GF-D8 (cell line): ENCODE results near the gene ANKRD13D.

Experiments
- DNase-seq: peaks from one replicate; lab custom pipeline; 2025; lab: John Stamatoyannopoulos, UW

Gene ANKRD13D

DNA sequence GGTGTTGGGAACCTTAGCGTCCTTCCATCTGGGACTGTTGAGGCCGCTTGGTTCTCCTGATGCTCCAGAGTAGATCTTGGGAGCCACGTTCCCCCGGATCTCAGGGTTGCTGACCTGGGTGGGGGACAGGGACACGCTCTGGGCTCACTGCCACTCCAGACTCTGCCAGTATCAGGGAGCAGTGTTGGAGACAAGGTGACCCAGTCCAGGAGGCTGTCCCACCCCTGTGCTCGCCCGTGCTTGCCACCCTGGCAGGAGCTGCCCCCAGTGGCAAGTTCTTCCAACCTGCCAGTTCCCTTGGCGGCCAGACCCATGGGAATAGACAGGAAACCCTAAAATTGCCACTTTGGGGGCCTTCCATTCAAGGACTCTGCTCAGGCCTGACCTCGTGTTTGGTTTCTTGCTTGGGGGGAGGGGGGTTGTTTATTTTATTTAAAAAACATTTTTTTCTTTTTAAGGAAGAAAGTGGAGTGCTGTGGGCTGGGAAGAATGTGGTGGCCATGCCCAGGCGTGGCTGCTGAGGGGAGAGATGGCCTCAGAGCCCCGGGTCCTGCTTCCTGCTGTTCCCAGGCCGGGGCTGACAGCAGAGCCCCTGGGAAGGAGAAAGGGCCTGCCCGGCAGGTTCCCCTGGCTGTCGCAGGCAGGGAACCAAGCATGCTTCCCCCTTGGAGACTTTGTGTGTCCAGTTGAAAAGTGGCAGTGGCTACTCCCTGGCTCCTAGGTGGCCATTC, 15.7 kb upstream of the ANKRD13D start:
- peak; percentile 39 for DNase-seq

DNA sequence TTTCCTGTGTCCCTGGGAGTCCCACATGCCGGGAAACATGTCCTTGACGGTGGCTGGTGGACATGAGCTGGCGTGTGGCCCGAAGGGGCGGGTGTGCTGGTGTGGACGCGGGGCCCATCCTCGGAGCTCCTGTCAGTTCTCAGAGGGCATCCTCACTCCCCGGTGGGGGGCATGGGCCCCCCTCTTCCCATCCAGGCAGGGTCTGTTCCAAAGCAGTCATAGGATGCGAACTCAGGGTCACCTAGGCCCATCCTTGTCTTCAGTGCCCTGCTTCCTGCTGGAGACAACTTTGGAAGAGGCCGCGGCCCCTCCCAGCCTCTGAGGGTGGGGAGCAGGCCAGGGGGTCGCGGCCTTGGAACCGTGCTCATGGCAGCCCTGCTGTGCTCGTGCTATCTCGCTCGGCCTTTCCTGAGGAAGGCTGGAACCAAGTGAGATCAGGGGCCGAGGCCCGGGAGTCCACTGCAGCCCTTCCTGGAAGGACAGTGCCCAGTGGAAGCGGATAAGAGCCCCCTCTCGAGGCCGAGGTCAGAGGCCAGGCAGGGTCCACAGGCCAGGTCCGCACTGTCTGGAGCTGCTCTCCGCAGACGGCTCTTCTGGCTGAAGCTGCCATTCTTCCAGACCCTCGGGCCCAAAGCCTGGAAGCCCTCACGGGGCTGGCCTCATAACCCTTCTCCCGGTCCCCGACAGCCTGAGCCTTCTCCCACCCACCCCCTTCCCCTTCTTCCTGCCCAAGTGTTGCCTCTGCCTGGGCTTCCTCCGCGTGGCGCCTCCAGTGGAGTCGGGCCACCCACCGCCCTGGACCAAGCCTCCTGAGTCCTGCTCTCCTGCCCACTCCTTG, 14.1 kb upstream of the ANKRD13D start:
- DNase-seq = no peak

DNA sequence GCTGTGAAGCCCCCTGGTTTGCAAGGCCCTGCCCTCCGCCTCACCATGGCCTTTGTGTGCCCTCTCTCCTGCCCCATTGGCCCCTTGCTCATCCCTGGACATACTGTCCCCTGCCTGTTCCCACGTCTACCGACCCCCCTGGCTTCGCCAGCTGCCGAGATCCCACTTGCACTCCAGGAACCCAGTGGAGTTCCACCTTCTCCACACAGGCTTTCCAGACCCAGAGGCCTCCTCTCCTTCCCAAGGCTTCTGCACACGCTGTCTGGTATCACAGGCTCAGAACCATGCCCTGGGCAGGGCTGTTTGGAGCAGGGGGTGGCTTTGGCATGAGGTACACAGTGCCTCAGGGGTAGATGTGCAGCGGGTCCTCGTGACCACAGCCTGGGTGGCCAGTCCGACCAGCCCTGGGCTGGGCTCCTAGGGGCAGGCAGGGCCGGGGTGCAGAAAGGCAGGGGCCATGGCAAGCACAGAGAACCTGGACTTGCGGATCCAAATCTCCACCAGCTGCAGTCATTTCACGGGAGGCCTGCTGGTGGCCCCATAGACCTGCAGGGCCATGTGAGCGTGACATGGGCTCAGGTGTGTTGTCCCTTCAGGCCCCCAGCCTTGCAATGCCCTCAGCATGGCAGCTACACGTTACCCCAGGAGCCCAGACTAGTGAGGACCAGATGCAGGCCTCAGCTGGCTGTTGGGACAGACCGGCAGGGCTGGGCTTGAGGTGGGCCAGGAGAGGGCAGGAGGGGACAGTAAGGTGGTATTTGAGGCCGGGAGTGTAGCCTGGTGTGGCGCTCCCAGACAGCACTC, 13.3 kb upstream of the ANKRD13D start:
- DNase-seq = peak; percentile 46

DNA sequence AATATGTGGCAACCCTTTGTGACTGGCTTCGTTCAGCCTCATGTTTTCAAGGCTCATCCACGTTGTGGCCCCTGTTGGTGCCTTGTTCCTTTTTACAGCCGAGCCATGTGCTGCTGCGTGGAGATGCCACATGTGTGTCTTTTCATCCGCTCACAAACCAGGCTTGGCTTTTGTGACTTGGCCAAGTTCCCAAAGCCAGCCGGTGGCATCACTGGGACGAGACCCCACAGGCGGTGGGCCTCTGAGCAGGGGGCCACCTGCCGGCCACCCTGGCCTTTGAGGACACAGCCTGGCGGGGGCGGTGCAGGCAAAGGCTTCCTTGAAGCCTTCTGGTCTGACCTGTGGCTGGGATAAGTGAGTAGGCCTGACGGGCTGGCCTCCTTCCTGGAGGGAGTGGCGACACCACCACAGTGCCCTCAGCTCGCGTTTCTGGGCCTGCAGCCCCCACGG, 12.3 kb upstream of the ANKRD13D start:
- peak; percentile 94 for DNase-seq

DNA sequence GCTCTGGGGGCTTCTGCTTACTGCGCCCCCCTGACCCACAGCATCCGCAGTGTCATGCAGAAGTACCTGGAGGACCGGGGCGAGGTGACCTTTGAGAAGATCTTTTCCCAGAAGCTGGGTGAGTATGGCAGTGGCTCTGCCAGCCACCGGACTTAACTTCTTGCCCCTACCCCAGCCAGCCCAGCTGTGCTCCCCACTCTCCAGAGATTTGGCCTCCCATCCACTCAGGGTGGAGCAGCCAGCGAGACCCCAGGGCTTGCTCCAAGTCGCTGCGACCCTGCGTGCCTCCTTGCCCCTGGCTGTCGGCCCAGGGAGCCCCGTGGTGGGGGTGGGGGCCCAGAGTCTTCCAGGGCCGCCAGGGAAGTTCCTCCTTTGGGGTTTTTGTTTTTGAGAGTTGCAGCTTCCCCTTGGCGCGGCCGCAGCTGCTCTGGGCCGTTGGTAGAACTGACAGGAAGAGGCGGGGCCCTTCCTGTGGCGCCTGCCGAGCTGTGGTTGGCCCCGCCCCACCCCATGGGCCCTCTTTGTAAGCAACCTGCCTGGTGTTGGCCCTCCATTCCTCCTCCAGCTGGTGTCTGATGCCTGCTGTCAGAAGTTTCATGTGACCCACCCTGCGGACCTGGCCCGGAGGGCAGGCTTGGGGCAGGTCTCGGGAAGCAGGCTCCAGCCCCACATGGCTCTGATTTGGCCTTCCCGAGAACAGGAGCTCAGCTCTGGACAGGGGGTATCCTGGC, 11.7 kb upstream of the ANKRD13D start:
- DNase-seq = peak; percentile 96

DNA sequence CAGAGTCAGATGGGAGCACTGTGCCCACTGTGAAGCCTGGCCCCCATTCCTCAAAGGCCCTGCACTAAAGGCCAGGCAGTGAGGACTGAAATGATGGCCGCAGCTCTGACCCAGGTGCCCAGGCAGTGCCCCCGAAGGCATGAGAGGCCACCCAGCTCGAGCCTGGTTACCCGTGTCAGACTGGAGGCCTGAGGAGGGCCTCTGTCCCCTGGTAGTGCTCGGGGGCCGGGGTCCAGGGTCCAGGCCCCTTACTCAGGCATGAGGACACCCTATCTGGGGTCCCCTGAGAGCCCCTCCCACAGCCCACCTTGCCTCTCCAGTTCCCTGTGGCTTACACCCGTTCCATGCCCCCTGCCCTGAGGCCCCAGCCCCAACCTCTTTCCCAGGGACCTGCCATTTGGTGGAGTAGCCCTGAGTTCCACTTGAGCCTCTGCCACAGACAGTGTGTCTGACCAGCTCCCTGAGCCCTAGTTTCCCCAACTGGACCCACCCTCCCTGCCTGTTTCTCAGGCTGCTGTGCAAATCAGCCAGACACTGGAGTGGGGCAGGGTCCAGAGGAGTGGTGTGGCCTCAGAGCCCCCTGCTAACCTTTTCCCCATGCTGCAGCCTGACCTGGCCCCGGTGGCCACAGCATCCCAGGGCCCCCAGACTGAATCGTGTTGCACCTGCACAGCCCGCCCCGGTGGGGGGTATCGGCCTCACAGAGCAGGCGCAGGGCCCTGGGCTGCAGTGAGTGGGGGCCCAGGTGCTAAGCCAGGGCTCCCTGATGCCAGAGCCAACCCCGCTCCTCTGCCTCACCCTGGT, 10.8 kb upstream of the ANKRD13D start:
- DNase-seq = no peak

DNA sequence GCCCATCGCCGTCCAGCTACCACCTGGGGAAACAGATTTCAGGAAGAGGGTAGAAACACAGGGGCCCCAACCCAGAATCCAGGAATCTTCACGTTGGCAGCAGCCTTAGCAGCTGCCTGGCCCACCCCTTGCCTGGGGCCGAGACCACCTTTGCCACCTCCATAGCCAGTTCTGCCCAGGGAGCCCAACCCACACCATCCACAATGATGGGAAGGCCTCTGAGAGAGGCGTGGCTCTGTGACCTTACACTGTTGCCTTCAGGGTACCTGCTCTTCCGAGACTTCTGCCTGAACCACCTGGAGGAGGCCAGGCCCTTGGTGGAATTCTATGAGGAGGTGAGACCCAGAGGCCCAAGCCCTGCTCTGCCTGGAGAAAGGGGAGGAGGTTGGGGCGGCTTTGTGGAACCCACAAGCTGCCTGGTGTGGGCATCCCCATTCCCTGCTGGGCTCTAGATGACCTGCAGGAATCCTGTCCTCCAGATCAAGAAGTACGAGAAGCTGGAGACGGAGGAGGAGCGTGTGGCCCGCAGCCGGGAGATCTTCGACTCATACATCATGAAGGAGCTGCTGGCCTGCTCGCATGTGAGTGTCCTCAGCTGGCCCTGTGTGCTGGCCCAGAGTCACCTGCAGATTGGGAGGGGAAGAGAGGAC, 10.0 kb upstream of the ANKRD13D start:
- no peak for DNase-seq

DNA sequence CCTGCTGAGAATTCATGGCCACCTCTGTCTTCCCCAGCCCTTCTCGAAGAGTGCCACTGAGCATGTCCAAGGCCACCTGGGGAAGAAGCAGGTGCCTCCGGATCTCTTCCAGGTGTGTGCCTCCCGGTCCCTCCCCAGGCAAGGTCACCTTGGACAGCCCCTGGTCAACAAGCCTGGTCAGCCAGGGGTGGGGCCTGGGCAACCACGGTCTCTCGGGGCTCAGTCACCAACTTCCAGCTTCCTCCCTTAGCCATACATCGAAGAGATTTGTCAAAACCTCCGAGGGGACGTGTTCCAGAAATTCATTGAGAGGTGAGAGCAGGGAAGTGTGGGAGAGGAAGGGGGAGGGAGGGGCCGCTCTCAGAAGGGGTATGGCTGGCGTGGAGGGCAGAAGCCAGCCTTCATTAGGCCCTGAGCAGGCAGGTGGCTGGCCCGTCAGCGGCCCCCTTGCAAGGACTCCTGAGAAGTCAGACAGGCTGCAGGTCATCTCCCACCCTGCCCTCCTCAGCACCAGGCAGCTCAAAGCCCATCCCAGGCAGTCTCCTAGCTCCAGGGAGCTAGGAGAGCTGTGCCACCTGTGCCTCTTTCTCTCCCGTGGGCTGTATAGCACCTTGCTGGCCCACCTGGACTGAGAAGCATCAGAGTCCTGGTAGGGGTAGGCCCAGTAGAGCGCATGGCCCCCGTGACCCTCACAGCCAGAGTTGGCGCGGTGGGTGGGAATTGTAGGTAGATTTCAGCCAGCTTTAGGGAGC, 9.3 kb upstream of the ANKRD13D start:
- DNase-seq = no peak

DNA sequence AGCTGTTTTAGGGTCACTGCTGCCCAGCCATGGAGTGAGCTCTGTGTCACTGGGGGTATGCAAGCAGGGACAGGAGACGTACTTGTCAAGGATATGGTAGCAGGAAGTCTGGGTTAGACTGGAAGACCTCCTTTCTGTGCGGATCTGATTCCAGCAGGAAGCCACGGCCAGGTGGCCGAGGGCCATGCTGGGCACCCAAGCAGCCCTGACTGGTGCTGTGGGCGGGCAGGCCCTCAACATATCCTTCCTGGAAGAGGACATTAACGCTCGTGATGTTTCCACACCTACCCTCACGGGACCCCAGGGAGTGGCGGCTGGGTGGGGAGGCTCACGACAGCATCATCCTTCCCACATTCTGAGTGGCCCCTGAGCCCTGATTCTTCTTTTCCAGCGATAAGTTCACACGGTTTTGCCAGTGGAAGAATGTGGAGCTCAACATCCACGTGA, 8.7 kb upstream of the ANKRD13D start:
- DNase-seq = no peak

DNA sequence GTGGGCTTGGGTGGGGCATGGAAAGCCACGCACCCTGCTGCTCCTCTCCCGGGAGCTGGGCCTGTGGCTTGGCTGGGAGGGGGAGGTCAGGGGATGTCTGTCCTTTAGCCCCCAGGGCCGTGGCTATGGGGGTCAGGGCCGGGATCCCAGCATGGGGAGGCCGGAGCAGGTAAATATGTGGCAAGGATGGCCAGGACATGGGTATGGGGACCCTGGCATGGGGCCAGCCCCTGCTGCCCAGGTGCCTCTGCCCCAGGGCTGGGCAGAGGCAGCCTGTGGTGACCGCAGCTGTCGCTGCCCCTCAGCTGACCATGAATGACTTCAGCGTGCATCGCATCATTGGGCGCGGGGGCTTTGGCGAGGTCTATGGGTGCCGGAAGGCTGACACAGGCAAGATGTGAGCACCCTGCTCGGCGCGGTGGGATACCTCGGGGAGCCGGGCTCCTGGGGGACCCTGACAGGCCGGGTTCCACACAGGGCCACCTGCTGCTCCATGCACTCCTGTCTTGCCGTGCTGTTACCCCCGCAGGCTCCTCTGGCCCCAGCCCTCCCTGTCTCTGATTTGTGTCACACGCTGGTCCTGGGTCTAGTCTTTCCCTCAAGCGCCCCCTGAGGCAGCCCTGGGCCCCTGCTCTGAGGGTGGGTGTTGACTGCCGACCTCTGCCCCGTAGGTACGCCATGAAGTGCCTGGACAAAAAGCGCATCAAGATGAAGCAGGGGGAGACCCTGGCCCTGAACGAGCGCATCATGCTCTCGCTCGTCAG, 8.1 kb upstream of the ANKRD13D start:
- DNase-seq = no peak

DNA sequence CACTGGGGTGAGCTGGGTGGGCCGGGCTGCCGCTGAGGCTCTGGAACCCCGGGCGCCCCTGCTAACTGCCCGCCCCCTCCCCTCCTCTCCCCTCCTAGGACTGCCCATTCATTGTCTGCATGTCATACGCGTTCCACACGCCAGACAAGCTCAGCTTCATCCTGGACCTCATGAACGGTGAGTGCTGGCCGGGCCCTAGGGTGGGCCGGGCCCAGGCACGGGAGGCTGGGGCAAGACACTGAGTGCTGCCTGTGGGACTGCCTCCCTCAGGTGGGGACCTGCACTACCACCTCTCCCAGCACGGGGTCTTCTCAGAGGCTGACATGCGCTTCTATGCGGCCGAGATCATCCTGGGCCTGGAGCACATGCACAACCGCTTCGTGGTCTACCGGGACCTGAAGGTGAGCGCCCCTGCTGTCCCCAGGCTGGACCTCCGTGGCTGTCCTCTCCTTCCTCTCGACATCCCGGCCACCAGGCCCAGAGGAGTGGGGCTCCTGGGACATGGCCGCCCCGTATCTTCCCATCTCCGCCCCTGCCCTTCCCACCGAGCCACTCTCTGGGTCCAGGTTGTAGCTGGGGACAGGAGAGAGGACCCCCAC, 7.5 kb upstream of the ANKRD13D start:
- DNase-seq = no peak

DNA sequence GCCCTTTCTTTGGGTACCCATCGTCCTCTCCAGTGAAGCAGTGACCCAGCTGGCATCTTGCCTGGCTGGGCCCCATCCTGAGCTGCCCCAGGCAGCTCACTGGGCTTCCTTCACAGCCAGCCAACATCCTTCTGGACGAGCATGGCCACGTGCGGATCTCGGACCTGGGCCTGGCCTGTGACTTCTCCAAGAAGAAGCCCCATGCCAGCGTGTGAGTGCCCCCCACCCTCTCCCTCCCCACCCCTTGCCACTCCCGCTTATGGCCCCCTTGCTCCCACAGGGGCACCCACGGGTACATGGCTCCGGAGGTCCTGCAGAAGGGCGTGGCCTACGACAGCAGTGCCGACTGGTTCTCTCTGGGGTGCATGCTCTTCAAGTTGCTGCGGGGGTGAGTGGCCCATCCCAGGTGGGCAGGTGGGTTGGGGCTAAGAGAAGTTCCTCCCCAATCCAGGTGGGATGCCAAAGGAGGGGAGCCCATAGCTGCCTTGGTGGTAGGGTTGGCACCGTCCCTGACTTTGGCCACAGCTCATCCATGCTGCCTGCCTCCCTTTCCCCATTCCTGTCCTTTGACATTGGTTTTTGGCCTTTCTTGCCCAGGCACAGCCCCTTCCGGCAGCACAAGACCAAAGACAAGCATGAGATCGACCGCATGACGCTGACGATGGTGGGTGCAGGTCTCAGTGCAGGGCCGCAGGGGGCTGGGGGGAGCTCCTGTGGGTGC, 6.8 kb upstream of the ANKRD13D start:
- no peak for DNase-seq

DNA sequence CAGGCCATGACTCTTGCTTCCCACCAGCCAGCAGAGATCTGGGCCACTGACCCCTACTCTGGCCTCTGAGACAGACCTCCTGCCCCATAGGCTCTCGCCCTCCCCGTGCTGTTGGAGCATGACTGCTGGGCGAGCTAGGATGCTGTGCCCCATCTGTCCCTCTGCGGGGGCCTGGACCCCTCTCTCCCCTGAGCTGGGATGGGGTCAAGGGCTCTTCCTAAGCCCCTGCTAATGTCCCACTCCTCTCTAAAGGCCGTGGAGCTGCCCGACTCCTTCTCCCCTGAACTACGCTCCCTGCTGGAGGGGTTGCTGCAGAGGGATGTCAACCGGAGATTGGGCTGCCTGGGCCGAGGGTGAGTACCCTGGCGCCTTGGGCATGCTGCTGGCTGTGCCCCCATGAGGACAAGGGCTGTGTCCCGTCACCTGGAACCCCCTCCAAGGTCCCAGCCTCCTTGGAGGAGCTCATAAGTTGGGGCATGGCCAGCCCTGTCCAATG, 6.2 kb upstream of the ANKRD13D start:
- no peak for DNase-seq

DNA sequence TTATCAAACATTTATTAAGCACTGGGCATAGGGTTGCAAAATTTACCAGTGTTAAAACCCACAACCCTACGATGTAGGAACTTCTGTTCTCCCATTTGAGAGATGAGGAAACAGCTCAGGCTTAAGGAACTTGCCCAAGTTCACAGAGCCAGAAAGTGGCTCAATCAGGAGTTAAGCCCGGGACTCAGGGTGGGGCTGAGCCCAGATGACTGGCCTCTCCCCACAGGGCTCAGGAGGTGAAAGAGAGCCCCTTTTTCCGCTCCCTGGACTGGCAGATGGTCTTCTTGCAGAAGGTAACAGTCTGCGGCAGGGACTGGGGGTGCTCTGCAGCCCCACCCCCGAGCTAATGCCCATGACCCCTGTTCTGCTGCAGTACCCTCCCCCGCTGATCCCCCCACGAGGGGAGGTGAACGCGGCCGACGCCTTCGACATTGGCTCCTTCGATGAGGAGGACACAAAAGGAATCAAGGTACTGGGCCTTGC, 5.6 kb upstream of the ANKRD13D start:
- DNase-seq = peak; percentile 95

DNA sequence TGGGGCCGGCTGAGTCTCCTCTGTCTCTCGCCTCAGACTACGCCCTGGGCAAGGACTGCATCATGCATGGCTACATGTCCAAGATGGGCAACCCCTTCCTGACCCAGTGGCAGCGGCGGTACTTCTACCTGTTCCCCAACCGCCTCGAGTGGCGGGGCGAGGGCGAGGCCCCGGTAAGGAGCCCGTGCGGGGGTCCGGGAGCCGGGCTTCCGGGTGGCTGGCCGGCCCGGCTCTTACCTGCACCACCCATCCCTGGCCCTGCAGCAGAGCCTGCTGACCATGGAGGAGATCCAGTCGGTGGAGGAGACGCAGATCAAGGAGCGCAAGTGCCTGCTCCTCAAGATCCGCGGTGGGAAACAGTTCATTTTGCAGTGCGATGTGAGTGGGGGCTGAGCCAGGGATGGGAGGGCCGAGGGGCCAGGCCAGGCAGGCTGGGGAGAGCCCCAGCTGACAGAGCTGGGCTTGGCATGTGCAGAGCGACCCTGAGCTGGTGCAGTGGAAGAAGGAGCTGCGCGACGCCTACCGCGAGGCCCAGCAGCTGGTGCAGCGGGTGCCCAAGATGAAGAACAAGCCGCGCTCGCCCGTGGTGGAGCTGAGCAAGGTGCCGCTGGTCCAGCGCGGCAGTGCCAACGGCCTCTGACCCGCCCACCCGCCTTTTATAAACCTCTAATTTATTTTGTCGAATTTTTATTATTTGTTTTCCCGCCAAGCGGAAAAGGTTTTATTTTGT, 4.1 kb upstream of the ANKRD13D start:
- no peak for DNase-seq
